A549 (cell line): ENCODE measurements around the gene CD160. TPM values are rescaled to one million over a fixed set of nuclear protein-coding genes. Genes with fewer than 3 reads are reported as not detected.

Experiments used
- ATAC-seq, 2 experiments: fragments of 200-7000 bp in 1 of 2; fragments of >200 bp in 1 of 2; cut with Nextera tagmentation in 1 of 2; cut with Tn5 transposase in 1 of 2; 3 replicates each; pipeline versions ENCODE4 v1.8.0 to v1.9.1; 2018 to 2020; ENCODE audit warnings: mild to moderate bottlenecking in 1 of 2, moderate library complexity in 1 of 2
- CTCF ChIA-PET: fragments of 300-600 bp; sonication (Branson Sonifier 250); formaldehyde crosslinking; extraction: SDS; loops from one replicate; lab custom pipeline; 2021; ENCODE audit warnings: antibody characterized with exemption, inconsistent platforms; lab: Yijun Ruan, JAX
- POLR2A ChIA-PET: fragments of 350-600 bp; formaldehyde crosslinking; extraction: SDS; loops from one replicate; lab custom pipeline; 2021; ENCODE audit warnings: antibody characterized with exemption, inconsistent platforms; lab: Yijun Ruan, JAX
- DNase-seq, 2 experiments: peaks; one replicate each; pipeline versions ENCODE4 v3.0.0 to v3.0.0-alpha.2; 2011 to 2016; ENCODE audit warnings: low read depth in 1 of 2, low spot score in 1 of 2
- FAIRE-seq: peaks from 2 replicates; lab custom pipeline; 2011; peaks lifted over from hg19 to GRCh38; lab: Jason Lieb, UNC
- H3K27ac ChIP-seq, 2 experiments: fragments of >200 bp; sonication (Bioruptor Twin); formaldehyde crosslinking; 3 replicates each; pipeline ENCODE4 v1.5.1; 2016 to 2017
- H3K4me1 ChIP-seq: fragments of >200 bp; sonication (Bioruptor Twin); formaldehyde crosslinking; 3 replicates; pipeline ENCODE4 v1.6.1; 2016
- H3K4me2 ChIP-seq: fragments of >200 bp; sonication (Bioruptor Twin); formaldehyde crosslinking; 3 replicates; pipeline ENCODE4 v1.6.1; 2016
- H3K4me3 ChIP-seq: fragments of >200 bp; sonication (Bioruptor Twin); formaldehyde crosslinking; 3 replicates; pipeline ENCODE4 v1.5.1; 2016
- H3K9me3 ChIP-seq: fragments of >200 bp; sonication (Bioruptor Twin); formaldehyde crosslinking; 3 replicates; pipeline ENCODE4 v1.6.1; 2016
- BCL3 ChIP-seq: fragments of >200 bp; sonication (Bioruptor Twin); formaldehyde crosslinking; IDR thresholded peaks from 3 replicates; pipeline ENCODE4 v1.6.1; 2016
- CHD4 ChIP-seq: fragments of 200-600 bp; sonication (generic); IDR thresholded peaks from 2 replicates; pipeline ENCODE4 v1.6.1; 2016; ENCODE audit warnings: antibody characterized with exemption, mild to moderate bottlenecking, borderline replicate concordance
- CTCF ChIP-seq: fragments of >200 bp; sonication (Bioruptor Twin); formaldehyde crosslinking; IDR thresholded peaks from 3 replicates; pipeline ENCODE4 v1.5.1; 2016
- EHMT2 ChIP-seq: fragments of 200-600 bp; sonication (generic); IDR thresholded peaks from 2 replicates; pipeline ENCODE4 v1.6.1; 2016; ENCODE audit warnings: antibody characterized with exemption, low read depth, mild to moderate bottlenecking, moderate library complexity
- GATA3 ChIP-seq: IDR thresholded peaks from 2 replicates; pipeline ENCODE4 v1.6.1; 2012; ENCODE audit warnings: borderline replicate concordance
- HDAC2 ChIP-seq: fragments of 200-600 bp; sonication (generic); IDR thresholded peaks from 2 replicates; pipeline ENCODE4 v1.6.1; 2016
- HMGXB4 ChIP-seq: fragments of 250-450 bp; sonication (Bioruptor Pico); IDR thresholded peaks from 2 replicates; pipeline ENCODE4 v1.5.0; 2021; ENCODE audit warnings: mild to moderate bottlenecking, moderate library complexity, borderline replicate concordance
- HOXB13 ChIP-seq: fragments of 250-450 bp; sonication (Bioruptor Pico); IDR thresholded peaks from 2 replicates; pipeline ENCODE4 v1.5.0; 2020; ENCODE audit warnings: low read depth, mild to moderate bottlenecking, moderate library complexity
- KDM1A ChIP-seq: fragments of 200-600 bp; sonication (generic); IDR thresholded peaks from 2 replicates; pipeline ENCODE4 v1.6.1; 2016; ENCODE audit warnings: low read depth, mild to moderate bottlenecking
- KDM5A ChIP-seq: fragments of 200-600 bp; sonication (generic); IDR thresholded peaks from 2 replicates; pipeline ENCODE4 v1.6.1; 2016; ENCODE audit warnings: antibody characterized with exemption, mild to moderate bottlenecking
- MAX ChIP-seq: IDR thresholded peaks from 2 replicates; pipeline ENCODE4 v1.6.1; 2012
- MAZ ChIP-seq: fragments of 150-350 bp; IDR thresholded peaks from 2 replicates; pipeline ENCODE4 v1.6.1; 2014; ENCODE audit warnings: antibody characterized with exemption, low read depth, low read length, borderline replicate concordance
- MYC ChIP-seq: IDR thresholded peaks from 2 replicates; pipeline ENCODE4 v1.6.1; 2012; ENCODE audit warnings: mild to moderate bottlenecking, inconsistent platforms, low read length, improper control_type of control experiment, borderline replicate concordance
- PHF8 ChIP-seq: fragments of 200-600 bp; sonication (generic); IDR thresholded peaks from 2 replicates; pipeline ENCODE4 v1.6.1; 2016; ENCODE audit warnings: low read depth, mild to moderate bottlenecking, antibody characterized with exemption, moderate library complexity, borderline replicate concordance
- RARB ChIP-seq: fragments of 250-450 bp; sonication (Bioruptor Pico); IDR thresholded peaks from 2 replicates; pipeline ENCODE4 v1.8.0; 2021; ENCODE audit warnings: mild to moderate bottlenecking, moderate library complexity
- RNF2 ChIP-seq: fragments of 200-600 bp; sonication (generic); IDR thresholded peaks from 2 replicates; pipeline ENCODE4 v1.6.1; 2016; ENCODE audit warnings: low read depth, mild to moderate bottlenecking, antibody characterized with exemption, moderate library complexity, borderline replicate concordance
- SMC3 ChIP-seq: fragments of >200 bp; sonication (Bioruptor Twin); formaldehyde crosslinking; IDR thresholded peaks from 3 replicates; pipeline ENCODE4 v1.6.1; 2018; ENCODE audit warnings: inconsistent platforms
- ZC3H11A ChIP-seq: fragments of 450-650 bp; IDR thresholded peaks from 2 replicates; pipeline ENCODE4 v1.6.1; 2014; ENCODE audit warnings: antibody characterized with exemption, mild to moderate bottlenecking
- ZNF302 ChIP-seq: fragments of 250-450 bp; sonication (Bioruptor Pico); IDR thresholded peaks from 2 replicates; pipeline ENCODE4 v1.9.0; 2021; ENCODE audit warnings: inconsistent platforms, mild to moderate bottlenecking, moderate library complexity
- WGBS: methylation state at CpG from one replicate; pipeline ENCODE4 v1.1.6; 2017; ENCODE audit errors: missing lambda C conversion rate; 5-methylcytosine and 5-hydroxymethylcytosine counted together
- polyA plus RNA-seq, 4 experiments: library from polyadenylated mRNA; depleted of rRNA in 3 of 4; stranded (reverse); fragments of >200 nt; fragmentation: RNase III in 1 of 4; extraction: RNeasy Plus Mini Kit Qiagen cat#74134 plus additional on column Dnase treatment in 1 of 4; gene quantifications; 2 replicates in 3 of 4; 3 replicates in 1 of 4; pipeline ENCODE4 v1.2.3, GENCODE V29; 2011 to 2017

CD160 gene
- polyA plus RNA-seq, 2 of the 4 experiments (the other 2 are of a cell fraction) = 0.05 TPM; not detected in 1

GRCh38 chr1:145710291-145711027 is 8.8 kb upstream of the CD160 start:
- WGBS = 34% methylated on average over 4 of the region's 4 CpGs
- H3K27ac ChIP-seq = peak overlapping the region; percentile 67 to 75; a peak in 5 of 6 replicates
- no peak overlapping the region for H3K4me3 ChIP-seq
- no peak for ATAC-seq
- H3K9me3 ChIP-seq = no peaks in the 10 kb centered on the region
- peak overlapping the region; percentile 49 for H3K4me2 ChIP-seq
- CTCF ChIA-PET = interaction anchor here (1.9 kb wide), 1 partner anchor 11 kb away, joined by 11 read pairs; no protein-coding TSS in a partner anchor
- FAIRE-seq = no peak
- TF ChIP-seq EHMT2 (peak; percentile 81; the same call in 1 of the 2 replicates), RNF2 (no peak), KDM1A (peak; percentile 81; the same call in 1 of the 2 replicates), HDAC2 (peak; percentile 71; the same call in 1 of the 2 replicates)
- peak in 1 of 2 experiments; percentile 36 for DNase-seq
- POLR2A ChIA-PET = no interaction called here
- peaks cover 57% of the 10 kb centered on the region for H3K4me1 ChIP-seq

- peak in 1 of 2 experiments; percentile 77 for DNase-seq
- H3K4me3 ChIP-seq = no peak overlapping the region
- WGBS = 4% methylated on average over 3 of the region's 3 CpGs
- ChIA-PET CTCF (interaction anchor here (1.0 to 1.6 kb wide), 2 partner anchors 9 to 10 kb away, joined by 4 to 6 read pairs; no protein-coding TSS in a partner anchor), POLR2A (no interaction called here)
- H3K27ac ChIP-seq = peak overlapping the region; percentile 67 to 75; a peak in 5 of 6 replicates
- peaks cover 50% of the 10 kb centered on the region for H3K4me1 ChIP-seq
- TF ChIP-seq GATA3 = peak; percentile 89
- no peak for TF ChIP-seq MYC
- peak; percentile 79 for TF ChIP-seq MAX
- no peaks in the 10 kb centered on the region for H3K9me3 ChIP-seq
- FAIRE-seq = no peak
- H3K4me2 ChIP-seq = peak overlapping the region; percentile 49
- peak; percentile 58 to 73; a peak in 4 of 6 replicates for ATAC-seq
Measured at GRCh38 chr1:145711213-145711651, 8.1 kb upstream of the CD160 start.

- H3K27ac ChIP-seq = peak overlapping the region; percentile 32 to 68; a peak in 3 of 6 replicates
- 61% methylated on average over 6 of the region's 6 CpGs for WGBS
- H3K4me3 ChIP-seq = no peak overlapping the region
- ChIA-PET POLR2A (no interaction called here), CTCF (interaction anchor here (0.9 kb wide), 1 partner anchor 23 kb away, joined by 3 read pairs; no protein-coding TSS in a partner anchor)
- no peak for ATAC-seq
- H3K4me2 ChIP-seq = no peak overlapping the region
- FAIRE-seq = no peak
- TF ChIP-seq MYC (no peak), HMGXB4 (CRISPR knock-in tag) (no peak), RARB (no peak), HOXB13 (CRISPR knock-in tag) (no peak), KDM5A (no peak), SMC3 (no peak), PHF8 (no peak), BCL3 (no peak), CTCF (no peak), RNF2 (no peak), ZNF302 (CRISPR knock-in tag) (no peak), CHD4 (no peak), EHMT2 (no peak), ZC3H11A (no peak), MAZ (no peak)
- peaks cover 28% of the 10 kb centered on the region for H3K4me1 ChIP-seq
- no peak for DNase-seq
- no peaks in the 10 kb centered on the region for H3K9me3 ChIP-seq
Measured at GRCh38 chr1:145714524-145715111, 4.7 kb upstream of the CD160 start.
